ENCODE data around the gene FURIN.
A peak's percentile ranks its signal among the peaks of the same experiment; 100 is the strongest.
"Not testable (repeated sequence)": the region's sequence is repeated elsewhere in the genome, so short reads cannot be mapped to it uniquely, and the experiment has no call there.

FURIN gene

GRCh38 chr15:90883976-90884718, 15.8 kb downstream of the FURIN start, which contains the start of gene FES:
FES (plus strand) TSS chr15:90884504; CDS start chr15:90885046, 542 bp downstream.
- no peak for DNase-seq

GRCh38 chr15:90884719-90885431, 16.5 kb downstream of the FURIN start:
- no peak for DNase-seq

- DNase-seq: peak; percentile 24
These were observed 17.3 kb downstream of the FURIN start for GRCh38 chr15:90885432-90886290.

GRCh38 chr15:90886291-90886614, 17.9 kb downstream of the FURIN start:
- no peak for DNase-seq

- DNase-seq: no peak
These were observed 18.7 kb downstream of the FURIN start for GRCh38 chr15:90887037-90887481.

- no peak for DNase-seq
These were observed 20.9 kb downstream of the FURIN start for GRCh38 chr15:90889313-90889730.

- peak; percentile 16 for DNase-seq
These were observed 21.5 kb downstream of the FURIN start for GRCh38 chr15:90889736-90890456.

GRCh38 chr15:90890839-90891238, 22.5 kb downstream of the FURIN start:
- no peak for DNase-seq

- no peak for DNase-seq
These were observed 23.1 kb downstream of the FURIN start for GRCh38 chr15:90891346-90891949.

GRCh38 chr15:90892023-90892422, 23.6 kb downstream of the FURIN start:
- DNase-seq: no peak

- DNase-seq: no peak
These were observed 24.2 kb downstream of the FURIN start for GRCh38 chr15:90892498-90893174.

- peak; percentile 69 for DNase-seq
These were observed 25.0 kb downstream of the FURIN start for GRCh38 chr15:90893175-90894090.

- no peak for DNase-seq
These were observed 27.3 kb downstream of the FURIN start for GRCh38 chr15:90895571-90896117.

- not testable (repeated sequence) for DNase-seq
These were observed 28.8 kb downstream of the FURIN start for GRCh38 chr15:90897131-90897655.

GRCh38 chr15:90901175-90902039, 33.0 kb downstream of the FURIN start:
- no peak for DNase-seq

- DNase-seq: peak; percentile 70
These were observed 33.9 kb downstream of the FURIN start for GRCh38 chr15:90902040-90902839.

GRCh38 chr15:90902840-90903732, 34.7 kb downstream of the FURIN start, which contains the start of gene MAN2A2:
MAN2A2 (plus strand) TSS chr15:90903302; CDS start chr15:90904208, 906 bp downstream.
- peak; percentile 69 for DNase-seq

All from NCI-H146 (cell line).